Cardiac muscle cell (in vitro differentiated cells and primary cell): ENCODE measurements around the gene ZNF609. TPM values are rescaled to one million over a fixed set of nuclear protein-coding genes. Genes with fewer than 3 reads are reported as not detected.

Experiments used
- DNase-seq, 2 donors: peaks; one replicate each; pipeline versions ENCODE4 v3.0.0 to v3.0.0-alpha.2; 2010 to 2017; ENCODE audit warnings: low read depth in 1 of 2, low spot score in 1 of 2
- H3K27ac ChIP-seq: fragments of 200-600 bp; sonication (generic); 2 replicates; pipeline ENCODE4 v1.5.1; 2016
- H3K27me3 ChIP-seq: fragments of 200-600 bp; sonication (generic); 2 replicates; pipeline ENCODE4 v1.6.0; 2016; ENCODE audit warnings: control low read depth
- H3K36me3 ChIP-seq: fragments of 200-600 bp; sonication (generic); 2 replicates; pipeline ENCODE4 v1.5.1; 2016; ENCODE audit warnings: control low read depth
- H3K4me1 ChIP-seq: fragments of 200-600 bp; sonication (generic); 2 replicates; pipeline ENCODE4 v1.8.1; 2017; ENCODE audit warnings: low read depth, mild to moderate bottlenecking, mixed run types
- H3K4me3 ChIP-seq: fragments of 200-600 bp; sonication (generic); 2 replicates; pipeline ENCODE4 v1.5.1; 2016; ENCODE audit warnings: mild to moderate bottlenecking
- H3K9me3 ChIP-seq: fragments of 200-600 bp; sonication (generic); 2 replicates; pipeline ENCODE4 v1.5.1; 2017; ENCODE audit warnings: low read depth, mild to moderate bottlenecking, control low read depth
- CTCF ChIP-seq: IDR thresholded peaks from 2 replicates; pipeline ENCODE4 v1.5.1; 2012; ENCODE audit warnings: low read depth, mild to moderate bottlenecking, low read length
- polyA plus RNA-seq: library from polyadenylated mRNA; unstranded; fragments of >200 nt; fragmentation: Nextera tagmentation; extraction: Ambion mirVana; gene quantifications from 2 replicates; pipeline ENCODE4 v1.2.1, GENCODE V29; 2016
- total RNA-seq: library from RNA; depleted of rRNA; stranded (reverse); fragments of >200 nt; gene quantifications from 2 replicates; pipeline ENCODE4 v1.2.3, GENCODE V29; 2016

Gene ZNF609
- total and polyA plus RNA-seq, 2 experiments from 2014 or later, result 25.6 to 41.4 TPM

- no peak for TF ChIP-seq CTCF
- Histone ChIP-seq H3K27me3 (no peaks in the 10 kb centered on the region), H3K27ac (no peak overlapping the region), H3K36me3 (no peaks in the 10 kb centered on the region), H3K9me3 (no peaks in the 10 kb centered on the region), H3K4me3 (no peak overlapping the region), H3K4me1 (peaks cover 27% of the 10 kb centered on the region)
- DNase-seq, result no peak
These were observed 65.6 kb downstream of the ZNF609 start for GRCh38 chr15:64525828-64526530.

GRCh38 chr15:64527263-64527984 is 67.0 kb downstream of the ZNF609 start:
- H3K27me3 ChIP-seq, result no peaks in the 10 kb centered on the region
- TF ChIP-seq CTCF, result no peak
- H3K4me3 ChIP-seq, result no peak overlapping the region
- peaks cover 25% of the 10 kb centered on the region for H3K4me1 ChIP-seq
- no peaks in the 10 kb centered on the region for H3K9me3 ChIP-seq
- H3K27ac ChIP-seq, result no peak overlapping the region
- no peaks in the 10 kb centered on the region for H3K36me3 ChIP-seq
- DNase-seq, result peak in 1 of 2 donors; percentile 63

GRCh38 chr15:64528871-64529270 is 68.5 kb downstream of the ZNF609 start:
- DNase-seq, result no peak
- Histone ChIP-seq H3K27ac (no peak overlapping the region), H3K36me3 (no peaks in the 10 kb centered on the region), H3K27me3 (no peaks in the 10 kb centered on the region), H3K9me3 (no peaks in the 10 kb centered on the region), H3K4me3 (no peak overlapping the region), H3K4me1 (peaks cover 23% of the 10 kb centered on the region)
- no peak for TF ChIP-seq CTCF

- H3K9me3 ChIP-seq, result no peaks in the 10 kb centered on the region
- H3K4me1 ChIP-seq, result peaks cover 23% of the 10 kb centered on the region
- no peak for TF ChIP-seq CTCF
These were observed 70.1 kb downstream of the ZNF609 start for GRCh38 chr15:64530472-64530871.

GRCh38 chr15:64530918-64531317 is 70.5 kb downstream of the ZNF609 start:
- Histone ChIP-seq H3K36me3 (no peaks in the 10 kb centered on the region), H3K9me3 (no peaks in the 10 kb centered on the region), H3K4me3 (no peak overlapping the region), H3K4me1 (peaks cover 23% of the 10 kb centered on the region), H3K27me3 (no peaks in the 10 kb centered on the region), H3K27ac (no peak overlapping the region)
- DNase-seq, result no peak
- no peak for TF ChIP-seq CTCF

More at GRCh38 chr15:64530472-64530871, 70.1 kb downstream of the ZNF609 start:
- no peak overlapping the region for H3K4me3 ChIP-seq
- H3K27me3 ChIP-seq, result no peaks in the 10 kb centered on the region
- H3K36me3 ChIP-seq, result no peaks in the 10 kb centered on the region
- no peak for DNase-seq
- H3K27ac ChIP-seq, result no peak overlapping the region
